ENCODE data around the gene HSD17B1.

DNA sequence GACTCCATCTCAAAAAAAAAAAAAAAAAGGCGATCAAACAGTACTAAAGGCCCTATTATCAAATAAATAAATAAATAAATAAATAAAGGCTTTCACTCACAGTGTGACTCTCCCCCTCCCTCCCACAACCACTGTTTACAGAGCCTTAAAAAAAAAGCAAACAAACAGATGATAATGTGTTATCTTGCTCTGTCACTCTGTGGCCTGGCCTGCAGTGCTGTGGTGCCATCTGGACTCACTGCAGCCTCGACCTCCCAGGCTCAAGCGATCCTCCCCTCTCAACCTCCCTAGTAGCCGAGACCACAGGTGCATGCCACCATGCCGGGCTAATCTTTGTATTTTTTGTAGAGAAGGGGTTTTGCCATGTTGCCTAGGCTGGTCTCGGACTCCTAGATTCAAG is 24.8 kb upstream of the HSD17B1 start:
- TF ChIP-seq CTCF (IDR thresholded peaks at IDR 0.05) (no peak), POLR2A (IDR thresholded peaks at IDR 0.05) (no peak)
